ENCODE data around the gene AATK.
"Not testable (repeated sequence)": the region's sequence is repeated elsewhere in the genome, so short reads cannot be mapped to it uniquely, and the experiment has no call there.

The AATK gene

DNA sequence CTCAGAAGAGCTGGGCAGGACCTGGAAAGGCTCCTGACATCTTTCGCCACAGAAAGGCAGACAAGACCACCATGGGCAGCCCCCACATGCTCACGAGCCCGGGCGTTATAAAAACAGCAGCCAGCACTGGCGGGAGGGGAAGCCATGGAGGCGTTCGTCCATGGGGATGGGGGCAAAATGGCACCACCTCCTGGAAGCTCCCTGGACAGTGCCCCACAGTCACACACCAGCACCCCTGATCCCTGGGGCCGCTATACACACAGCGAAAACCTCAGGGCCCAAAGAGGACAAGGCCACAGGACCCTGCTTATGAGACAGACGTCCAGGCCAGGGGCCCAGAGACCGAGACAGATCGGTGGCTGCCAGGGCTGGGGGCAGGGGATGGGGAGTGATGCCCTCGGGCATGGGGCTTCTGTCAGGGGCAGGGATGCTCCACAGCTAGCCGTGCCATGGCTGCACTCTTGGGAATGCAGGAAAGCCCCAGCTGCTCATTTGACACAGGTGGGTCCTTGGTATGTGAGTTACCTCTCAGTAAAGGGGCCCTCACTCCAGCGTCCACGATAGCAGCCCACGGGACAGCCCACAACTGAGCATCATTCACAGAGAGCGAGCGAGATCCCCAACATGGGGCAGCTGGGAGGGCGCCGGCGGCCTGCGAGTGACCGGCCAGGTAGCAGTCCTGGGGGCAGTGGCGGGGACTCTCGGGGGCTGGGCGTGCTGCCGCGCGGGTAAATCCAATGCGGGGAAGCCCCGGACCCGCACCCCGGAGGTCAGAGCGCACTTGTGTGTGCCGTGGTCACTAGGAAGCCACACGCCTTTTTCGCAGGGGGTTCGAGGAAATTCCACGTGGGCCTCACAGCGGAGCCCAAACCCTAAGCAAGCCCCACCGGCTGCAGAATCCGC, 7.1 kb downstream of the AATK start:
- peaks cover 45% of the 10 kb centered on the region for H3K4me1 ChIP-seq
- no peak overlapping the region for H3K4me3 ChIP-seq
- no peak overlapping the region for H3K27ac ChIP-seq
- no peaks in the 10 kb centered on the region for H3K36me3 ChIP-seq
- peaks cover 2% of the 10 kb centered on the region for H4K20me1 ChIP-seq
- H3K27me3 ChIP-seq, result peaks cover 39% of the 10 kb centered on the region
- no peaks in the 10 kb centered on the region for H3K9me3 ChIP-seq
- H3K4me2 ChIP-seq, result no peak overlapping the region
- no peak for TF ChIP-seq Cebpa-rat (IDR thresholded peaks at IDR 0.05)
- H3K9ac ChIP-seq, result no peak overlapping the region

DNA sequence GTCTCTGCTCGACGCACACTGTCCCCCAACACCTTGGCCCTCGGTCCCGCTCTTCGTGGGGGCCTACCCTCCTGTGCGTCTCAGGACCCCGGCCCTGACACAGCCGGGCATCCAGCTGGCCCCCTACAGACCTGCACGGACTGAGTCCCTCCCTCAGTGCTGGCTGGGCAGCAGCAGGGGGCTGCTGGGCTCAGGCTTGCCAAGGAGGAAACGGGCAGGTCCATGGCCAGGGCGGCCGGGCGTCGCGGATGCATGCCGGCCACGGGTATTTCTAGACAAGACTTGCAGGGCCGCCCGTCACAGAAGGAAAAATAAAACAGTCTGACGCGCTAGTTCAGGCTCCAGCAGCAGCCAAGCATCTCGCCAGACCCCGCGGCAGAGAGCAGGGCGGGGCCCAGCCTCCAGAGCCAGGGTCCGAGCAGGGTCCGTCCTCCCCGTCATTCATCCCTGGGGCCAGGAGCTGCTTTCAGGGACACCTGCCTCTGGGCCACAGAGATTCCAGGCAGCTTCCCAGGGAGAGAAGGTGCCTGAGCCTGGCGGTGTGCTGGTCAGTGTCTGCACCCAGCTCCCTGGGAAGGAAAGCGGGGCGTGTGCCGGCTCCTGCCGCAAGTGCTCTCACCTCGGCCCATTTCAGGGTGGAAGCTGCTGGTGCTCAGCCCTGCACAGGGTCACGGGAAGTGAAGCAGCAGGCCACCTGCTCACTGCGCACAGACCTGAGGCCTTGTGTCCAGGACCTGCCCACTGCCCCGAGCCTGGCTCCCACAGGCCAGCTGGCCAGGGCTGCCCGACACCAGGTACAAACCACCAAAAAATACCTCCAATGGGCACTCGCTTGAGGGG, 8.0 kb downstream of the AATK start:
- H4K20me1 ChIP-seq, result no peaks in the 10 kb centered on the region
- no peak for TF ChIP-seq Cebpa-rat (IDR thresholded peaks at IDR 0.05)
- H3K36me3 ChIP-seq, result no peaks in the 10 kb centered on the region
- no peaks in the 10 kb centered on the region for H3K9me3 ChIP-seq
- no peak overlapping the region for H3K4me2 ChIP-seq
- H3K4me1 ChIP-seq, result peaks cover 45% of the 10 kb centered on the region
- H3K4me3 ChIP-seq, result no peak overlapping the region
- no peak overlapping the region for H3K9ac ChIP-seq
- peaks cover 30% of the 10 kb centered on the region for H3K27me3 ChIP-seq
- H3K27ac ChIP-seq, result no peak overlapping the region

DNA sequence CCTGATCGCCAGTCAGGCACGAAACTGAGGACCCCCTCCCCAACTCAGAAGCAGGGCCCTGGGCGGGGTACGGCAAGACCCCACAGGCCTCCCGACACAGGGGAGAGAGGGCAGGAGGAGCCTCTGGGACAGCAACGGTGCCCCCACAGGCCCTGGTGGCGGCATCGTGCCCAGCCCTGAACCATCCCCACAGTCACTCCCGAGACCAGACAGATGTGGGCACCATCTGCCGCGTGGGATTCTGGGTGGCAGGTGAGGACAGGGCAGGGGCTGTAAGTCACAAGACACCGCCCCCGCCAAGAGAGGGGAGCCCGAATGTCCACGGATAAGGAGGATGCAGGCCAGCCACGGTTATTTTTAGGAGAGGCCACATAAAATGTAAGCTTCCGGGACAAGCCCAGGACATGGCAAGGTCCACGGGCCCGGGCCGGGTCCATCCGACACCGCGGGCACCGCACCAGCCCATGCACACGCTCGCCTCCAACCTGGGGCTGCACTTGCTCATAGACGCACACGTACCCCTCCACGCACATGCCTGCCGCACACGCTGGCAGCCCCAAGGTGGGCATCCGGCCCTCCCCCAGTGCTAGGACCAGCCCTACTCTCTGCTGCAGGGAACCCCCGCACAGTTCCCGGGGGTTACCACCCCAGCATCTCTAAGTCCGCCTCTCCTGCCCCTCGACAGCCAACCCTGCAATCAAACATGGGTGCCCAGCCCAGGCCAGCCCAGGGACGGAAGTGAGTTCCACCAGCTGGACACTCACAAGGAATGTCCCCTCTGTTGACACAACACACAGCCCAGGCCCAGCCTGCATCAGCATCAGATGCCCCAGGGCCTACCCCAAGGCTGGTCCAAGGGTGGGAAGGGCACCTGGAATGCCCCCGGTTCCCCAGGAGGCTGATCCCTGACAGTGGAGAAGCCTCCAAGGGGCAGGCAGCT, 8.9 kb downstream of the AATK start:
- no peaks in the 10 kb centered on the region for H4K20me1 ChIP-seq
- no peak overlapping the region for H3K9ac ChIP-seq
- no peak for TF ChIP-seq Cebpa-rat (IDR thresholded peaks at IDR 0.05)
- H3K36me3 ChIP-seq, result no peaks in the 10 kb centered on the region
- no peak overlapping the region for H3K27ac ChIP-seq
- H3K9me3 ChIP-seq, result no peaks in the 10 kb centered on the region
- peaks cover 24% of the 10 kb centered on the region for H3K27me3 ChIP-seq
- H3K4me3 ChIP-seq, result no peak overlapping the region
- H3K4me1 ChIP-seq, result peaks cover 46% of the 10 kb centered on the region
- no peak overlapping the region for H3K4me2 ChIP-seq

DNA sequence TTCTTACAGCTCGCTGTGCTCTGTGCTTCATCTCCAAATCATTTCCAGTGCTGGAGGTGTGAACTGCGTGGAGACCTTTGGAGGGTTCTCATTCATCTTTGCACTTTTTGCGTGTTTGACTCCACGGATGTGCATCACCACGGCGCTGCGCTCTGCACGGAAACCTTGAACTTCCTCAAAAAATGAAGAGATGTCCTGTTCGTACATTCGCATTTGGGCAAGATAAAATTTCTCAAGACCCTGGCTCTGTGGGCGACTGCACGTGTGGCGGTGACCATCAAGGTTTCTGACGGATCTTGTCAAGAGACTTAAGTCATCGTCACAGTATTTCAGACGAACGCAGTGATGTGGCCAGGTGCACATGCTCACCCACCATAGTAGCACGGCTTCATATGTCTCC, 11.1 kb downstream of the AATK start:
- no peak for TF ChIP-seq Cebpa-rat (IDR thresholded peaks at IDR 0.05)
- no peak overlapping the region for H3K4me2 ChIP-seq
- no peak overlapping the region for H3K9ac ChIP-seq
- no peak overlapping the region for H3K4me3 ChIP-seq
- H4K20me1 ChIP-seq, result no peaks in the 10 kb centered on the region
- no peak overlapping the region for H3K27ac ChIP-seq
- H3K27me3 ChIP-seq, result peaks cover 13% of the 10 kb centered on the region; the same call in 1 of the 2 replicates
- H3K36me3 ChIP-seq, result no peaks in the 10 kb centered on the region
- H3K9me3 ChIP-seq, result no peaks in the 10 kb centered on the region
- peaks cover 39% of the 10 kb centered on the region for H3K4me1 ChIP-seq

DNA sequence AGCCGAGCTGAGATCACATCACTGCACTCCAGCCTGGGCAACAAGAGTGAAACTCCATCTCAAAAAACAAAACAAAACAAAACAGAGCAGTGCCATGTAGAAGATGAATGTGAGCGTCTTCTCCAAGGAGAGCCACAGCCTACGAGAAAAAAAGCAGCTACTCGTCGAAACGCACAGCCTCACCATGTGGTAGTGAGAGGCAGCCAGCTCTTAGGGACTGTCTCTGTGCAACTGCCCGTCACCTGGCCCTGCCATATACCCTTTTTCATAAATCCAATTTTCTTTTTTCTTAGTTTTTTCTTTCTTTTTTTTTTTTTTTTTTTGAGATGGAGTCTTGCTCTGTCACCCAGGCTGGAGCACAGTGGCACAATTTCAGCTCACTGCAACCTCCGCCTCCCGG, 12.0 kb downstream of the AATK start:
- not testable (repeated sequence) for H3K36me3 ChIP-seq, H3K9me3 ChIP-seq, H3K27ac ChIP-seq, H3K9ac ChIP-seq, H4K20me1 ChIP-seq, H3K4me3 ChIP-seq, H3K27me3 ChIP-seq
- peak overlapping the region; percentile 49; the same call in 1 of the 2 replicates for H3K4me2 ChIP-seq
- H3K4me1 ChIP-seq, result peaks cover 45% of the 10 kb centered on the region

GRCh38 chr17:81153340-81153803, 12.6 kb downstream of the AATK start:
- Histone ChIP-seq H4K20me1 (no peaks in the 10 kb centered on the region), H3K4me2 (peak overlapping the region; percentile 49), H3K9me3 (no peaks in the 10 kb centered on the region), H3K4me1 (peaks cover 51% of the 10 kb centered on the region), H3K27ac (no peak overlapping the region), H3K36me3 (no peaks in the 10 kb centered on the region), H3K27me3 (0 out of 2 replicates have a peak, but pooled peaks cover 7% of the 10 kb centered on the region), H3K9ac (no peak overlapping the region), H3K4me3 (no peak overlapping the region)
- TF ChIP-seq Cebpa-rat (IDR thresholded peaks at IDR 0.05), result no peak

DNA sequence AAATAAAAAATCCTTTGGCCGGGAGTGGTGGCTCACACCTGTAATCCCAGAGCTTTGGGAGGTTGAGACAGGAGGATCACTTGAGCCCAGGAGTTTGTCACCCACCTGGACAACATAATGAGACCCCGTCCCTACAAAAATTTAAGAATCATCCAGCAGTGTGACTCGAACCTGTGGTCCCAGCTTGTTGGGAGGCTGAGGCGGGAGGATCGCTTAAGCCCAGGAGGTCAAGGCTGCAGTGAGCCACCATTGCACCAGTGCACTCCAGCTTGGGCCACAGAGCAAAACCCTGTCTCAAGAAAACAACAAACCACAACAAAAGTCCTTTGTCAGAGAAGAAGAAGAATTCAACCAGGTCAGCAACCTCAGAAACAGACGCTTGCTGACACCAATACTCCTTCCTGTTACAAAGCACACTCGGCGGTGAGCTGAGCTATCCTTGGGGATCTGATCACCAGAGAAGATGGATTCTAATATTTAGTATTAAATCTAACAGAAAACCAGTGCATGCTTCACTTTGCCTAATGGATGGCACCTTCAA, 13.7 kb downstream of the AATK start:
- Histone ChIP-seq H3K4me2 (peak overlapping the region; percentile 49), H3K36me3 (no peaks in the 10 kb centered on the region)
- TF ChIP-seq Cebpa-rat (IDR thresholded peaks at IDR 0.05), result no peak

GRCh38 chr17:81151278-81151677, 14.7 kb downstream of the AATK start:
- Histone ChIP-seq H3K9ac (no peak overlapping the region), H4K20me1 (no peaks in the 10 kb centered on the region), H3K27ac (no peak overlapping the region), H3K9me3 (no peaks in the 10 kb centered on the region), H3K4me1 (peaks cover 54% of the 10 kb centered on the region), H3K4me2 (no peak overlapping the region), H3K36me3 (no peaks in the 10 kb centered on the region), H3K27me3 (0 out of 2 replicates have a peak, but pooled peaks cover 7% of the 10 kb centered on the region), H3K4me3 (no peak overlapping the region)
- TF ChIP-seq Cebpa-rat (IDR thresholded peaks at IDR 0.05), result no peak

More for the DNA sequence above, 13.7 kb downstream of the AATK start:
- no peak overlapping the region for H3K9ac ChIP-seq
- H4K20me1 ChIP-seq, result no peaks in the 10 kb centered on the region
- no peak overlapping the region for H3K4me3 ChIP-seq
- peaks cover 54% of the 10 kb centered on the region for H3K4me1 ChIP-seq
- no peaks in the 10 kb centered on the region for H3K9me3 ChIP-seq
- 0 out of 2 replicates have a peak, but pooled peaks cover 7% of the 10 kb centered on the region for H3K27me3 ChIP-seq
- H3K27ac ChIP-seq, result no peak overlapping the region
